Activated CD4-positive, alpha-beta T cell treated with anti-CD3 and anti-CD28 coated beads, Interleukin-2, amount 50 U/mL, for 1 hour (primary cell): ENCODE results near the gene ATP1A2.
"Not testable (repeated sequence)": the region's sequence is repeated elsewhere in the genome, so short reads cannot be mapped to it uniquely, and the experiment has no call there.

Experiments
- DNase-seq: peaks from one replicate; pipeline ENCODE4 v3.0.0-alpha.2; 2020

The ATP1A2 gene

DNA sequence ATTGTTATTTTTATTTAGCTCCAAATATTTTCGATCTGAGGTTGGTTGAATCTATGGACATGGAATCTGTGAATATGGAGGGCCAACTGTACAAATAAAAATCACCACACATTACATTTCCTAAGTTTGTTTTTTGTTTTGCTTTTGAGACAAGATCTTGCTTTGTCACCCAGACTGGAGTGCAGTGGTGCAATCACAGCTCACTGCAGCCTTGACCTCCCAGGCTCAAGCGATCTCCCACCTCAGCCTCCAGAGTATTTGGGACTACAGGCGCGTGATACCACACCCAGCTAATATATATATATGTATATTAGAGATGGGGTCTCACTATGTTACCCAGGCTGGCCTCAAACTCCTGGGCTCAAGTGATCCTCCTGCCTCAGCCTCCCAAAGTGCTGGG is 10.8 kb downstream of the ATP1A2 start:
- DNase-seq = not testable (repeated sequence)

GRCh38 chr1:160127381-160127780 is 11.8 kb downstream of the ATP1A2 start:
- no peak for DNase-seq

GRCh38 chr1:160127865-160128523 is 12.4 kb downstream of the ATP1A2 start:
- DNase-seq = no peak

DNA sequence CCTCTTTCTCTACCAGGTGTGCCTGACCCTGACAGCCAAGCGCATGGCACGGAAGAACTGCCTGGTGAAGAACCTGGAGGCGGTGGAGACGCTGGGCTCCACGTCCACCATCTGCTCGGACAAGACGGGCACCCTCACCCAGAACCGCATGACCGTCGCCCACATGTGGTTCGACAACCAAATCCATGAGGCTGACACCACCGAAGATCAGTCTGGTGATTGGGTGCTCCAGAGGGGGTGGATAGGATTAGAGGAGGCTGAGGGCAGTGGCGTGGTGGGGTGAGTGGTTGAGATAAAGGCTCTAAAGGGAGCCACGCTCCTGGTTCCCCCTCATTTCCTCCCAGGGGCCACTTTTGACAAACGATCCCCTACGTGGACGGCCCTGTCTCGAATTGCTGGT is 13.1 kb downstream of the ATP1A2 start:
- no peak for DNase-seq

DNA sequence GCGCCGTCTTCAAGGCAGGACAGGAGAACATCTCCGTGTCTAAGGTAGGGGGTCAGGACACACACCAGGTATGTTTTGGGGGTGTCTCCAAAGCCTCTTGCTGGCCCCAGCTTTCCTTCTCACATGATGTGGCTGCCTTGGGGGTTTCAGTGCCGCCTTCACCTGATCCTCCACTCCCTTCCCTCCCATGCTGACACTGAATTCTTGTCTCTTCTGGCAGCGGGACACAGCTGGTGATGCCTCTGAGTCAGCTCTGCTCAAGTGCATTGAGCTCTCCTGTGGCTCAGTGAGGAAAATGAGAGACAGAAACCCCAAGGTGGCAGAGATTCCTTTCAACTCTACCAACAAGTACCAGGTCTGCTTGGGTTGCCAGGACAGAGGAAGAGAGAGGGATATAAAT is 13.5 kb downstream of the ATP1A2 start:
- DNase-seq = no peak

DNA sequence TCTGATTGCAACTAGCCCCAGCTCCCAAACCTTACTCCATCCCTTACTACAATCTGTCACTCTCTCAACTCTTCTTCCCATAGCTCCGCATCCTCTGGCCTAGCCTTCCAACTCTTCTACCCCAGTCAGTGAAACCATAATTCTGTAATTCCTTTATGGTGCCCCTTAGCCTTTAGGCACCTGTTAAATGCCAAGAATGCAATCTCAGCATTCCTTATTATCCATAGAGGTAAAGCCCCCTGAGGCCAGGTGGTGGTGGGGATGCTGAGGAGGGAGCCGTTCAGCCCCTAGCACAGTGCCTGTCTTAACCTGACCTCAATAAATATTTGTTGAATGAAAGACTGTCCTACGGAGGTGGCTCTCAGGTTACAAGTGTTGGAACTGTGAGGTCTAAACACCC is 14.0 kb downstream of the ATP1A2 start:
- no peak for DNase-seq

DNA sequence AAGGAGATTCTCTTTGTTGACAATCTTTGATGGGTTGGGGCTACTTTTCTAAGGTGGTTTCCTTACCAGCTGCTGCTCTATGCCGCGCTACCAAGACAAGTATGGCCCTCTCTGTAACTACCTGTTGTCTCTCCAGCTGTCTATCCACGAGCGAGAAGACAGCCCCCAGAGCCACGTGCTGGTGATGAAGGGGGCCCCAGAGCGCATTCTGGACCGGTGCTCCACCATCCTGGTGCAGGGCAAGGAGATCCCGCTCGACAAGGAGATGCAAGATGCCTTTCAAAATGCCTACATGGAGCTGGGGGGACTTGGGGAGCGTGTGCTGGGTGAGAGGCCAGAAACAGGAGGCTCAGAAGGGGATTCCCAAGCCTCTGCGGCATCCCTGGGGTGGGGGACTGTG is 14.4 kb downstream of the ATP1A2 start:
- DNase-seq = no peak

GRCh38 chr1:160130486-160130885 is 14.9 kb downstream of the ATP1A2 start:
- DNase-seq = no peak

GRCh38 chr1:160130939-160131338 is 15.4 kb downstream of the ATP1A2 start:
- no peak for DNase-seq

GRCh38 chr1:160131803-160132565 is 16.4 kb downstream of the ATP1A2 start:
- DNase-seq = no peak

DNA sequence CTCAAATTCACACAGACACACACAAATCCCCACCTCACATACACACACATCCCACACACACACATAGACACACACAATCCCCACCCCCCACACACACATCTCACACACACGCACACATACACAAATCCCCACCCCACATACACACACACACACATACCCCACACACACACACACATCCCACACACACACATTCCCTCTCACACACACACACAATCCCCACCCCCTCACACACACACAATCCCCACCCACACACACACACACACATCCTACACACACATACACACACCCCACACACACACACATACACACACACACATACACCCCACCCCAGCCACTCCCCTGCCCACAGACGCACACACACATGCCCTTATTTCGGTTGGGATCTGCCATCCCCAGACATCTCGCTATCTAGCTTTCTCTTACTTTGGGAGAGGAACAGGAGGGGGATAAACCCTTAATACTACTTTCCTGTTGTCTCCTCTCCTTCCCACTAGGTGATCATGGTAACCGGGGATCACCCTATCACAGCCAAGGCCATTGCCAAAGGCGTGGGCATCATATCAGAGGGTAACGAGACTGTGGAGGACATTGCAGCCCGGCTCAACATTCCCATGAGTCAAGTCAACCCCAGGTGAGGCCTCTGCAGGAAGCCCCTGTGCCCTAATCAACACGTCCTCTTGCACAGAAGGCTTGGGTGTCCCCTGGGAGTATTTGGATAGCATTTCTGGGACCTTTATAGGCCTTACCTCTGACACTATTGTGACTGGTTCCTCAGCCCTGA is 18.6 kb downstream of the ATP1A2 start:
- no peak for DNase-seq

- DNase-seq = no peak
These were observed 19.4 kb downstream of the ATP1A2 start for GRCh38 chr1:160134791-160135572.

DNA sequence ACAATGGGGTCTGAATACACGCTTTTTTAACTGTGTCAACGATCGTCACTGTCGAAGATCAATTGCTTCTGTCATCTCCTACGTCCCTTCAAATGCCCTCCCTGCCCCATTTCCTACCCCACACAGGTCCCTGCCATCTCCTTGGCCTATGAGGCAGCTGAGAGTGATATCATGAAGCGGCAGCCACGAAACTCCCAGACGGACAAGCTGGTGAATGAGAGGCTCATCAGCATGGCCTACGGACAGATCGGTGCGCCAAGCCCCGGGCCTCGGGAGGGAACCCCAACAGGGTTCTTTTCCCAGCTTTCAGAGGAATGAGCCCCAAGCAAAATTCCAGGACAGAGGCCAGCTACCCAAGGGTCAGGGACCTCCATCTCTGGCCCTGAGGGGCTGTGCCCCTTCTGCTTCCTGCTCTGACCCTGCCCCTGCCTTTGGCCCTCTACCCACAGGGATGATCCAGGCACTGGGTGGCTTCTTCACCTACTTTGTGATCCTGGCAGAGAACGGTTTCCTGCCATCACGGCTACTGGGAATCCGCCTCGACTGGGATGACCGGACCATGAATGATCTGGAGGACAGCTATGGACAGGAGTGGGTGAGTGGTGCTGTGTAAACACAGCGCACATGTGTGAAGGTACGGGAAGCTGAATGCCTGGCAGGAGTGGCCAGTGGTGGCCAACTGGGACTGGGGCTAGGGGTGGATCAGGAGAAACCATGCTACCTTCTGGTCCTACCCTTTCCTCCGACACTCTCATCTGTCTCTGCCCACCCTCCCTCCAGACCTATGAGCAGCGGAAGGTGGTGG is 20.8 kb downstream of the ATP1A2 start:
- no peak for DNase-seq

- no peak for DNase-seq
These were observed 21.3 kb downstream of the ATP1A2 start for GRCh38 chr1:160136926-160137200.

DNA sequence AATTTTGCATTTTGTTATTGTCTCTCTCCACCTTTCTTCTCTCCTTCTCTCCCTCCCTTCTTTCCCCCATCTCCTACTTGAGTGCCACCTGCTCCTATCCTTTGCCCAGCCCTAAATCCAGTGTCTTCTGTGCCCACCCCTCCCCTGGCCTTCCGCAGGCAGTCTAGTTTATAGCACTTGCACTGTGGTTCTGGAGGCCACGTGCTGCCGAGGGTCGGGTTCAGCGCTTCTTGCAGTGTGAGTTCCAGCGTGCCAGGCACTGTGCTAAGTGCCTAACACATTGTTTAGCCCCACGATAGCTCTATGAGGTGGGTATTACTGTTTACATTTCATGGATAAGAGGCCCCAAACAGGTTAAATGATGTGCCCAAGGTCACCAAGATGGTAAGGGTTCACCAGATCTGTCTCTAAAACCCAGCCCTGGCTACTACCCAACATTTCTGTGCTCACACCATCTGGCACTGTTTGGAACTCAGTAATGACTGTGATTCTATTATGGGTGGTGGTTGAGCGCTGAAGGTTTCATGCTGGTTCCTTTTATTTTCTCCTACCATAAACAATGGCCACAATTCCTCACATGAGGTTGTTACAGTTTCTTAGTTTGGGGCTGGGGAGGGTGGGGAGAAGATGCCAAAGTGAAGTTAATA is 21.8 kb downstream of the ATP1A2 start:
- no peak for DNase-seq

GRCh38 chr1:160139840-160140239 is 24.3 kb downstream of the ATP1A2 start:
- no peak for DNase-seq

DNA sequence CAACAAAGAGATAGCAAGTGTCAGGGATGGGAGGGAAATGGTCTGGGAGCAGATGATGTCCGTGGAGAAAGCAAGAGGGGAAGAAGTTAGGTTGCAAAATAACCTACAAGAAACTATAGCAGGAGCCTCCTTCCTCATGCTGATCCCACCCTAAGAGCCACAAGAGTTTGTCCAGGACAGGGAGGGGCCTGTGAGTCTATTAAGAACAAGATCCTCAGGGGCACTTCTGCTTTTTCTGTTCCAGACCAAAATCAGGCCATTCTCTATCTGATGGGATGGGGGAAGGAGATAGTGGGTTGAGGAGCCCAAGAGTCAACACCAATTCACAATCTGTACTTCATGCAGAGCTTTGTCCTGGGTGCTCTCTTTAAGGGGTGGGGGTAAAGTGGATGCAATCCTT is 28.1 kb downstream of the ATP1A2 start:
- no peak for DNase-seq

GRCh38 chr1:160144921-160145320 is 29.4 kb downstream of the ATP1A2 start:
- no peak for DNase-seq

DNA sequence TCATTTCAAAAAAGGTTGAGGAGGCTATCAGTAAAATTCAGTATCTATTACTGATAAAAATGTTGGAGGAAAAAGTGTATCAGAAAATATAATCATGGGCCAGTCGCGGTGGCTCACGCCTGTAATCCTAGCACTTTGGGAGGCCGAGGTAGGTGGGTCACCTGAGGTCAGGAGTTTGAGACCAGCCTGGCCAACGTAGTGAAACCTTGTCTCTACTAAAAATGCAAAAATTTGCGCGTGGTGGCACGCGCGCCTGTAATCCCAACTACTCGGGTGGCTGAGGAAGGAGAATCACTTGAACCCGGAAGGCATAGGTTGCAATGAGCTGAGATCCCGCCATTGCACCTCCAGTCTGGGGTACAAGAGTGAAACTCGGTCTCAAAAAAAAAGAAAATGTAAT is 30.5 kb downstream of the ATP1A2 start:
- DNase-seq = no peak

GRCh38 chr1:160148121-160148520 is 32.6 kb downstream of the ATP1A2 start:
- DNase-seq = no peak

DNA sequence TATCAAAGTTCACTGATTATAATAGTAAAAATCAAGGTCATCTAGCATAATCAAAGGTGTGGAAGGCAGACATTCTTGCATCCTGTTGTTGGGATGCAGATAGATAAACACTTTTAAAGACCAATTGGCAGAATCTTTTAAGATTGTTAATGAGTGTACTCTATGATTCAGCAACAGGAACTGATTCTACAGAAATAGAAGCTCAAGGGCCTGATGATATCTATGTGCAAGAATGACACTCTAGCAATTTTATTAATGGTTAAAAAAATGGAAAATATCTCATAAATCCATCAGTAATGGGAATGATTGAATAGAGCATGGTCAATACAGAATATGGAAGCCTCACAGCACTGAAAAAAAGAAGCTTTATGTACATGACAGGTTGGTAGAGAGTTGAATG is 33.7 kb downstream of the ATP1A2 start:
- no peak for DNase-seq

GRCh38 chr1:160149716-160150115 is 34.2 kb downstream of the ATP1A2 start:
- DNase-seq = no peak
